GM12892 (cell line): ENCODE results near the gene DOCK4.

Source experiments
- POLR2AphosphoS5 ChIP-seq: IDR thresholded peaks from 2 replicates; pipeline ENCODE4 v1.6.1; 2011; ENCODE audit warnings: low read depth, low read length, control low read depth
- TAF1 ChIP-seq: IDR thresholded peaks from 2 replicates; pipeline ENCODE4 v1.6.1; 2011; ENCODE audit warnings: low read depth, mild to moderate bottlenecking, control low read depth, low read length, borderline replicate concordance

DNA sequence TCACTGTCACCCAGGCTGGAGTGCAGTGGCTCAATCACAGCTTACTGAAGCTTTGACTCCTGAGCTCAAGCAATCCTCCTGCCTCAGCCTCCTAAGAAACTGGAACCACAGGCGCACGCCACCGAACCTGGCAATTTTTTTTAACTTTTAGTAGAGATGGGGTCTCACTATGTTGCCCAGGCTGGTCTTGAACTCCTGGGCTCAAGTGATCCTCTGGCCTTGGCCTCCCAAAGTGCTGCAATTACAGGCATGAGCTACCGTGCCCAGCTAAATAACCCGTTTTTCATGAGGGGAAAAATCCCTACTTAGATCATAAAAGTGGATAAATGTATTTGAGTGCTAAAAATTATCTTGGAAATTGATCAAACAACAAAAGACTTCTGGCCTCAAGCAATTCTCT is 443.4 kb downstream of the DOCK4 start:
- TF ChIP-seq TAF1 (no peak), POLR2AphosphoS5 (no peak)
